Measurements from ENCODE around the gene ST3GAL3.

- TF ChIP-seq, protein P1, sequence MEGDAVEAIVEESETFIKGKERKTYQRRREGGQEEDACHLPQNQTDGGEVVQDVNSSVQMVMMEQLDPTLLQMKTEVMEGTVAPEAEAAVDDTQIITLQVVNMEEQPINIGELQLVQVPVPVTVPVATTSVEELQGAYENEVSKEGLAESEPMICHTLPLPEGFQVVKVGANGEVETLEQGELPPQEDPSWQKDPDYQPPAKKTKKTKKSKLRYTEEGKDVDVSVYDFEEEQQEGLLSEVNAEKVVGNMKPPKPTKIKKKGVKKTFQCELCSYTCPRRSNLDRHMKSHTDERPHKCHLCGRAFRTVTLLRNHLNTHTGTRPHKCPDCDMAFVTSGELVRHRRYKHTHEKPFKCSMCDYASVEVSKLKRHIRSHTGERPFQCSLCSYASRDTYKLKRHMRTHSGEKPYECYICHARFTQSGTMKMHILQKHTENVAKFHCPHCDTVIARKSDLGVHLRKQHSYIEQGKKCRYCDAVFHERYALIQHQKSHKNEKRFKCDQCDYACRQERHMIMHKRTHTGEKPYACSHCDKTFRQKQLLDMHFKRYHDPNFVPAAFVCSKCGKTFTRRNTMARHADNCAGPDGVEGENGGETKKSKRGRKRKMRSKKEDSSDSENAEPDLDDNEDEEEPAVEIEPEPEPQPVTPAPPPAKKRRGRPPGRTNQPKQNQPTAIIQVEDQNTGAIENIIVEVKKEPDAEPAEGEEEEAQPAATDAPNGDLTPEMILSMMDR (IDR thresholded peaks at IDR 0.05): no peak
- no peak for TF ChIP-seq POLR2A (IDR thresholded peaks at IDR 0.05)
These were observed 42.7 kb downstream of the ST3GAL3 start for GRCh38 chr1:43750083-43750482.

All from uterus (tissue), 2 donors.